Uterus (tissue), 2 donors: ENCODE measurements around the gene EFCAB12.

Experiments
- POLR2A ChIP-seq, 2 donors: fragments of 450-650 bp; IDR thresholded peaks; one replicate each; pipeline ENCODE4 v1.6.1; 2016; ENCODE audit warnings: antibody characterized with exemption in 2 of 2, mild to moderate bottlenecking in 1 of 2, moderate library complexity in 1 of 2
- TF ChIP-seq, protein P1 (sequence below), 4 experiments: fragments of 200-600 bp in 2 of 4; fragments of 450-650 bp in 2 of 4; sonication (generic) in 2 of 4; IDR thresholded peaks; one replicate each; pipeline ENCODE4 v1.5.1; 2016 to 2019; ENCODE audit warnings: antibody characterized with exemption in 4 of 4, mild to moderate bottlenecking in 2 of 4, moderate library complexity in 1 of 4

DNA sequence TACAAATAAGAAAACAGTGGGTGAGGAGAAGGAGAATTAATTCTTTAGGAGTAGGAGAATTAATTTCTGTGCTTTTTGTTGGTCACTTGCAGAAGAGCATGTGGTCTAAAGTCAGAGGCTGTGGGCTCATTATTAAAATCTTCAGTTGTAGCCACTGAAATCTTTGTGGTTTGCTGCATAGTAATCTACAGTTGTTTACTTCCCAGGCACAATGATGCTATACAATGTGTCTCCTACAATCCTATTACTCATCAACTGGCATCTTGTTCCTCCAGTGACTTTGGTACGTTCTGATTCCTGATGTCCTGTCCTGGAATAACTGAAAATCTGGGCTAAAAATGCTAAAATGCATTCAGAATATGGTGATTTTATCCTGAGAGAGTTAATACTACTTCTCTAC lies 32.6 kb upstream of the EFCAB12 start:
- TF ChIP-seq, protein P1, sequence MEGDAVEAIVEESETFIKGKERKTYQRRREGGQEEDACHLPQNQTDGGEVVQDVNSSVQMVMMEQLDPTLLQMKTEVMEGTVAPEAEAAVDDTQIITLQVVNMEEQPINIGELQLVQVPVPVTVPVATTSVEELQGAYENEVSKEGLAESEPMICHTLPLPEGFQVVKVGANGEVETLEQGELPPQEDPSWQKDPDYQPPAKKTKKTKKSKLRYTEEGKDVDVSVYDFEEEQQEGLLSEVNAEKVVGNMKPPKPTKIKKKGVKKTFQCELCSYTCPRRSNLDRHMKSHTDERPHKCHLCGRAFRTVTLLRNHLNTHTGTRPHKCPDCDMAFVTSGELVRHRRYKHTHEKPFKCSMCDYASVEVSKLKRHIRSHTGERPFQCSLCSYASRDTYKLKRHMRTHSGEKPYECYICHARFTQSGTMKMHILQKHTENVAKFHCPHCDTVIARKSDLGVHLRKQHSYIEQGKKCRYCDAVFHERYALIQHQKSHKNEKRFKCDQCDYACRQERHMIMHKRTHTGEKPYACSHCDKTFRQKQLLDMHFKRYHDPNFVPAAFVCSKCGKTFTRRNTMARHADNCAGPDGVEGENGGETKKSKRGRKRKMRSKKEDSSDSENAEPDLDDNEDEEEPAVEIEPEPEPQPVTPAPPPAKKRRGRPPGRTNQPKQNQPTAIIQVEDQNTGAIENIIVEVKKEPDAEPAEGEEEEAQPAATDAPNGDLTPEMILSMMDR (IDR thresholded peaks at IDR 0.05) = no peak
- no peak for TF ChIP-seq POLR2A (IDR thresholded peaks at IDR 0.05)
